GM12878 (cell line): Measurements from ENCODE around the gene SCCPDH. TPM values are rescaled to one million over a fixed set of nuclear protein-coding genes. Genes with fewer than 3 reads are reported as not detected.

Experiments
- ATAC-seq: fragments of 200-7000 bp; cut with Tn5 transposase; 3 replicates; pipeline ENCODE4 v1.9.1; 2020; ENCODE audit warnings: mild to moderate bottlenecking, moderate library complexity
- BruUV-seq: library from RNA; stranded (reverse); fragments of 400-500 nt; replicated peaks from 2 replicates; lab custom pipeline; 2021; lab: Mats Ljungman, UMichigan
- CTCF ChIA-PET: fragments of 300-600 bp; sonication (Branson Sonifier 250); formaldehyde crosslinking; extraction: SDS; loops from one replicate; lab custom pipeline; 2021; ENCODE audit warnings: inconsistent platforms; lab: Yijun Ruan, JAX
- POLR2A ChIA-PET: fragments of 350-600 bp; formaldehyde crosslinking; extraction: SDS; loops from one replicate; lab custom pipeline; 2021; ENCODE audit warnings: inconsistent platforms; lab: Charles Lee
- RAD21 ChIA-PET: fragments of 300-600 bp; sonication (Branson Sonifier 250); formaldehyde crosslinking; loops from one replicate; lab custom pipeline; 2023; ENCODE audit warnings: antibody characterized with exemption; ENCODE audit not compliant: unreplicated experiment; lab: Charles Lee
- SMC1A ChIA-PET: fragments of 300-600 bp; sonication (Branson Sonifier 250); formaldehyde crosslinking; loops from one replicate; lab custom pipeline; 2023; ENCODE audit not compliant: unreplicated experiment, uncharacterized antibody; lab: Charles Lee
- DNase-seq: peaks from one replicate; pipeline ENCODE4 v3.0.0-alpha.2; 2011; ENCODE audit warnings: low read depth, low spot score
- FAIRE-seq: peaks from 3 replicates; lab custom pipeline; 2011; peaks lifted over from hg19 to GRCh38; lab: Jason Lieb, UNC
- H2AFZ ChIP-seq: 2 replicates; pipeline ENCODE4 v1.6.0; 2011; ENCODE audit warnings: low read depth, low read length, control low read depth; ENCODE audit not compliant: control insufficient read depth
- H3K27ac ChIP-seq: 2 replicates; pipeline ENCODE4 v1.5.1; 2011; ENCODE audit warnings: control low read depth; ENCODE audit not compliant: control insufficient read depth, insufficient read depth
- H3K27me3 ChIP-seq, 2 experiments: replicated peaks in 1 of 2; 2 replicates each; pipeline versions ENCODE4 v1.6.0 to v1.6.1; 2011; ENCODE audit warnings: low read length in 1 of 2; ENCODE audit not compliant: control insufficient read depth in 2 of 2, insufficient read depth in 2 of 2
- H3K36me3 ChIP-seq, 2 experiments: 2 replicates each; pipeline ENCODE4 v1.5.1; 2011; ENCODE audit warnings: low read length in 1 of 2; ENCODE audit not compliant: control insufficient read depth in 2 of 2, insufficient read depth in 2 of 2
- H3K4me1 ChIP-seq: 2 replicates; pipeline ENCODE4 v1.6.1; 2011; ENCODE audit warnings: mild to moderate bottlenecking, low read length, moderate library complexity, mixed read lengths; ENCODE audit not compliant: control insufficient read depth, insufficient read depth
- H3K4me2 ChIP-seq: 2 replicates; pipeline ENCODE4 v1.6.0; 2011; ENCODE audit warnings: control low read depth; ENCODE audit not compliant: control insufficient read depth, insufficient read depth
- H3K4me3 ChIP-seq: fragments of 200-600 bp; sonication (generic); 2 replicates; pipeline ENCODE4 v1.5.1; 2016
- H3K79me2 ChIP-seq: 2 replicates; pipeline ENCODE4 v1.6.0; 2011; ENCODE audit warnings: low read length; ENCODE audit not compliant: control insufficient read depth, insufficient read depth
- H3K9ac ChIP-seq: 2 replicates; pipeline ENCODE4 v1.8.0; 2011; ENCODE audit warnings: low read length, control low read depth, mixed read lengths; ENCODE audit not compliant: control insufficient read depth, insufficient read depth
- H3K9me3 ChIP-seq: replicated peaks from 3 replicates; pipeline ENCODE4 v1.5.1; 2011; ENCODE audit warnings: mild to moderate bottlenecking, low read length; ENCODE audit not compliant: control insufficient read depth, insufficient read depth
- H4K20me1 ChIP-seq: 2 replicates; pipeline ENCODE4 v1.6.0; 2011; ENCODE audit not compliant: control insufficient read depth, insufficient read depth
- ASH2L ChIP-seq: fragments of 300-600, 200-600 bp; sonication (generic); IDR thresholded peaks from 2 replicates; pipeline ENCODE4 v1.6.1; 2017; ENCODE audit warnings: low read depth, mild to moderate bottlenecking, borderline replicate concordance
- WGBS: methylation state at CpG from one replicate; pipeline ENCODE4 v1.1.6; 2016; ENCODE audit warnings: low lambda C conversion rate; ENCODE audit not compliant: insufficient replicate concordance, insufficient coverage; ENCODE audit errors: missing lambda C conversion rate; 5-methylcytosine and 5-hydroxymethylcytosine counted together
- in situ Hi-C: fragments of 300-500 bp; cut with MboI; formaldehyde crosslinking; loops from 9 replicates; pipeline ENCODE4 v1.14.3; 2018; ENCODE audit warnings: mixed read lengths
- intact Hi-C: fragments of 100-400 bp; cut with micrococcal nuclease; formaldehyde crosslinking; loops from one replicate; pipeline ENCODE4 v1.14.2; 2022; ENCODE audit not compliant: unreplicated experiment
- polyA plus RNA-seq, 11 experiments: library from polyadenylated mRNA; depleted of rRNA in 4 of 11; unstranded in 6 of 11; stranded (reverse) in 5 of 11; fragments of >200 nt; fragmentation: Nextera tagmentation in 4 of 11; fragmentation: Illumina TruSeq in 1 of 11; extraction: Ambion mirVana in 4 of 11; extraction: Trizol in 1 of 11; gene quantifications; 1 replicate in 1 of 11; 2 replicates in 10 of 11; pipeline versions ENCODE4 v1.2.1 to v1.2.3, GENCODE V29; 2011 to 2016; ENCODE audit warnings: inconsistent platforms in 2 of 11, missing spikeins in 2 of 11, low read depth in 1 of 11
- total RNA-seq, 4 experiments: library from RNA; depleted of rRNA in 3 of 4; stranded (reverse); fragments of >200 nt in 3 of 4; fragmentation: Illumina TruSeq in 1 of 4; extraction: Trizol in 1 of 4; gene quantifications; 2 replicates each; pipeline versions ENCODE4 v1.2.1 to v1.2.3, GENCODE V29; 2013 to 2021
- TF ChIP-seq, protein P1 (sequence below): fragments of 450-650 bp; IDR thresholded peaks from 2 replicates; pipeline ENCODE4 v1.6.1; 2017; ENCODE audit warnings: mild to moderate bottlenecking

Gene SCCPDH
- total and polyA plus RNA-seq, 10 of the 15 experiments (the other 5 are each of a cell fraction or from before 2014, with no cell fraction given): 5.4 to 44.8 (median 24.5) TPM

DNA sequence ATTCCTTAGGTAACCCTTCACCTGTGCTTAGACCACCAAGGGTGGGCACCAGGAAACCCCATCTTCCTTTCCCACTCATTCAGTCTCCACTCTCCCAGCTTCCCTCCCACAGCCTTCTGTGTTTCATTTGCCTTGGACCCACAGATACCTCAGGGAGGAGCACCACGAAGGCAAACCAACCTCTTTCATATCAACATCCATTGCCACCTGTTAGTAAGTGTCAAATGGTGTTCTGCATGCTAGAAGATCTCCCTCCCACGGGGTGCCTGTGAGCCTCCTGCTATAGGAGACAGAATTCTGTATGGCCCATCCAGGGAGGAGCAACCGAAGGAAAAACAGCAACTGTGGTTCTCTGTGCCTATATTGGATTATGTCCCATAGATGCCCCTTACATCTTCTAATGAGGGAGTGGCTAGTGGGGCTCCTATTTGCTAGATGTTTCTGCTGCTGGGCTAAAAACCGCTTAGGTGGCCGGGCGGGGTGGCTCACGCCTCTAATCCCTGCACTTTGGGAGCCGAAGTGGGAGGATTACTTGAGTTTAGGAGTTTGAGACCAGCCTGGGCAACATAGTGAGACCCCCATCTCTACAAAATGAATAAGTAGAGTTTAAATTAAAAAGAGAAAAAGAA, 25.6 kb upstream of the SCCPDH start:
- peak overlapping the region; percentile 50 for H3K27ac ChIP-seq
- no peak for DNase-seq
- TF ChIP-seq, protein P1, sequence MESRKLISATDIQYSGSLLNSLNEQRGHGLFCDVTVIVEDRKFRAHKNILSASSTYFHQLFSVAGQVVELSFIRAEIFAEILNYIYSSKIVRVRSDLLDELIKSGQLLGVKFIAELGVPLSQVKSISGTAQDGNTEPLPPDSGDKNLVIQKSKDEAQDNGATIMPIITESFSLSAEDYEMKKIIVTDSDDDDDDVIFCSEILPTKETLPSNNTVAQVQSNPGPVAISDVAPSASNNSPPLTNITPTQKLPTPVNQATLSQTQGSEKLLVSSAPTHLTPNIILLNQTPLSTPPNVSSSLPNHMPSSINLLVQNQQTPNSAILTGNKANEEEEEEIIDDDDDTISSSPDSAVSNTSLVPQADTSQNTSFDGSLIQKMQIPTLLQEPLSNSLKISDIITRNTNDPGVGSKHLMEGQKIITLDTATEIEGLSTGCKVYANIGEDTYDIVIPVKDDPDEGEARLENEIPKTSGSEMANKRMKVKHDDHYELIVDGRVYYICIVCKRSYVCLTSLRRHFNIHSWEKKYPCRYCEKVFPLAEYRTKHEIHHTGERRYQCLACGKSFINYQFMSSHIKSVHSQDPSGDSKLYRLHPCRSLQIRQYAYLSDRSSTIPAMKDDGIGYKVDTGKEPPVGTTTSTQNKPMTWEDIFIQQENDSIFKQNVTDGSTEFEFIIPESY: 0 out of 2 replicates have a peak, but pooled peaks have one; percentile 20
- no peak for TF ChIP-seq ASH2L
- 0 out of 2 replicates have a peak overlapping the region, but pooled peaks have one; percentile 13 for H3K4me3 ChIP-seq
- POLR2A ChIA-PET: no interaction called here
- no peaks in the 10 kb centered on the region for H3K27me3 ChIP-seq
- H3K4me1 ChIP-seq: peaks cover 4% of the 10 kb centered on the region
- RAD21 ChIA-PET: no interaction called here
- ATAC-seq: no peak
- H3K79me2 ChIP-seq: no peaks in the 10 kb centered on the region
- H2AFZ ChIP-seq: peak overlapping the region; percentile 87
- H3K4me2 ChIP-seq: peak overlapping the region; percentile 66
- in situ Hi-C loops: loop anchor here (5.0 to 10.0 kb wide), 2 partner anchors 201 to 1544 kb away; partner anchors contain the start of gene KIF26B
- H4K20me1 ChIP-seq: no peaks in the 10 kb centered on the region
- 74% methylated on average over 8 of the region's 8 CpGs for WGBS
- CTCF ChIA-PET: interaction anchor here (0.6 to 4.1 kb wide), 4 partner anchors 10 to 1546 kb away, joined by 3 to 18 read pairs (median 10); no protein-coding TSS in a partner anchor
- intact Hi-C loops: loop anchor here (1.0 to 5.0 kb wide), 5 partner anchors 9 to 1546 kb away; partner anchors contain the start of genes CNST, KIF26B and TFB2M
- H3K9me3 ChIP-seq: no peaks in the 10 kb centered on the region; the same call in 2 of the 3 replicates
- FAIRE-seq: no peak
- peak overlapping the region; percentile 26; the same call in 1 of the 2 replicates for H3K9ac ChIP-seq
- SMC1A ChIA-PET: interaction anchor here (0.8 kb wide), 1 partner anchor 201 kb away, joined by 3 read pairs; no protein-coding TSS in a partner anchor
- no peaks in the 10 kb centered on the region for H3K36me3 ChIP-seq
- BruUV-seq: no TSS peak
